GM12878 (cell line): ENCODE measurements around the gene CCDC141. TPM values are rescaled to one million over a fixed set of nuclear protein-coding genes. Genes with fewer than 3 reads are reported as not detected.

Experiments used
- ATAC-seq: fragments of 200-7000 bp; cut with Tn5 transposase; 3 replicates; pipeline ENCODE4 v1.9.1; 2020; ENCODE audit warnings: mild to moderate bottlenecking, moderate library complexity
- BruUV-seq: library from RNA; stranded (reverse); fragments of 400-500 nt; replicated peaks from 2 replicates; lab custom pipeline; 2021; lab: Mats Ljungman, UMichigan
- CTCF ChIA-PET: fragments of 300-600 bp; sonication (Branson Sonifier 250); formaldehyde crosslinking; extraction: SDS; loops from one replicate; lab custom pipeline; 2021; ENCODE audit warnings: inconsistent platforms; lab: Yijun Ruan, JAX
- POLR2A ChIA-PET: fragments of 350-600 bp; formaldehyde crosslinking; extraction: SDS; loops from one replicate; lab custom pipeline; 2021; ENCODE audit warnings: inconsistent platforms; lab: Charles Lee
- RAD21 ChIA-PET: fragments of 300-600 bp; sonication (Branson Sonifier 250); formaldehyde crosslinking; loops from one replicate; lab custom pipeline; 2023; ENCODE audit warnings: antibody characterized with exemption; ENCODE audit not compliant: unreplicated experiment; lab: Charles Lee
- SMC1A ChIA-PET: fragments of 300-600 bp; sonication (Branson Sonifier 250); formaldehyde crosslinking; loops from one replicate; lab custom pipeline; 2023; ENCODE audit not compliant: unreplicated experiment, uncharacterized antibody; lab: Charles Lee
- DNase-seq: peaks from one replicate; pipeline ENCODE4 v3.0.0-alpha.2; 2011; ENCODE audit warnings: low read depth, low spot score
- FAIRE-seq: peaks from 3 replicates; lab custom pipeline; 2011; peaks lifted over from hg19 to GRCh38; lab: Jason Lieb, UNC
- H2AFZ ChIP-seq: 2 replicates; pipeline ENCODE4 v1.6.0; 2011; ENCODE audit warnings: low read depth, low read length, control low read depth; ENCODE audit not compliant: control insufficient read depth
- H3K27ac ChIP-seq: 2 replicates; pipeline ENCODE4 v1.5.1; 2011; ENCODE audit warnings: control low read depth; ENCODE audit not compliant: control insufficient read depth, insufficient read depth
- H3K27me3 ChIP-seq, 2 experiments: replicated peaks in 1 of 2; 2 replicates each; pipeline versions ENCODE4 v1.6.0 to v1.6.1; 2011; ENCODE audit warnings: low read length in 1 of 2; ENCODE audit not compliant: control insufficient read depth in 2 of 2, insufficient read depth in 2 of 2
- H3K36me3 ChIP-seq, 2 experiments: 2 replicates each; pipeline ENCODE4 v1.5.1; 2011; ENCODE audit warnings: low read length in 1 of 2; ENCODE audit not compliant: control insufficient read depth in 2 of 2, insufficient read depth in 2 of 2
- H3K4me1 ChIP-seq: 2 replicates; pipeline ENCODE4 v1.6.1; 2011; ENCODE audit warnings: mild to moderate bottlenecking, low read length, moderate library complexity, mixed read lengths; ENCODE audit not compliant: control insufficient read depth, insufficient read depth
- H3K4me2 ChIP-seq: 2 replicates; pipeline ENCODE4 v1.6.0; 2011; ENCODE audit warnings: control low read depth; ENCODE audit not compliant: control insufficient read depth, insufficient read depth
- H3K4me3 ChIP-seq: fragments of 200-600 bp; sonication (generic); 2 replicates; pipeline ENCODE4 v1.5.1; 2016
- H3K79me2 ChIP-seq: 2 replicates; pipeline ENCODE4 v1.6.0; 2011; ENCODE audit warnings: low read length; ENCODE audit not compliant: control insufficient read depth, insufficient read depth
- H3K9ac ChIP-seq: 2 replicates; pipeline ENCODE4 v1.8.0; 2011; ENCODE audit warnings: low read length, control low read depth, mixed read lengths; ENCODE audit not compliant: control insufficient read depth, insufficient read depth
- H3K9me3 ChIP-seq: replicated peaks from 3 replicates; pipeline ENCODE4 v1.5.1; 2011; ENCODE audit warnings: mild to moderate bottlenecking, low read length; ENCODE audit not compliant: control insufficient read depth, insufficient read depth
- H4K20me1 ChIP-seq: 2 replicates; pipeline ENCODE4 v1.6.0; 2011; ENCODE audit not compliant: control insufficient read depth, insufficient read depth
- BRCA1 ChIP-seq: IDR thresholded peaks from 2 replicates; pipeline ENCODE4 v1.6.1; 2011; ENCODE audit warnings: low read depth, low read length, improper control_type of control experiment
- CBFB ChIP-seq: IDR thresholded peaks from 2 replicates; pipeline ENCODE4 v1.6.1; 2016; ENCODE audit warnings: antibody characterized with exemption, low read depth
- KAT2A ChIP-seq: conservative IDR thresholded peaks from 2 replicates; pipeline ENCODE4 v1.6.1; 2011; ENCODE audit warnings: low read depth, low read length; ENCODE audit not compliant: control insufficient read depth
- MYC ChIP-seq: IDR thresholded peaks from 2 replicates; pipeline ENCODE4 v1.6.1; 2011; ENCODE audit warnings: mild to moderate bottlenecking, low read length, moderate library complexity, inconsistent platforms; ENCODE audit not compliant: insufficient read depth, insufficient replicate concordance, insufficient read length, severe bottlenecking
- RAD21 ChIP-seq: IDR thresholded peaks from 2 replicates; pipeline ENCODE4 v1.6.1; 2011; ENCODE audit warnings: mild to moderate bottlenecking, low read depth, low read length, moderate library complexity; ENCODE audit not compliant: insufficient read depth
- SMAD1 ChIP-seq: fragments of 450-650 bp; IDR thresholded peaks from 2 replicates; pipeline ENCODE4 v1.6.1; 2018; ENCODE audit warnings: mild to moderate bottlenecking, low read depth; ENCODE audit not compliant: partially characterized antibody
- SREBF1 ChIP-seq: IDR thresholded peaks from 2 replicates; pipeline ENCODE4 v1.6.1; 2012; ENCODE audit warnings: mild to moderate bottlenecking, low read length
- WGBS: methylation state at CpG from one replicate; pipeline ENCODE4 v1.1.6; 2016; ENCODE audit warnings: low lambda C conversion rate; ENCODE audit not compliant: insufficient replicate concordance, insufficient coverage; ENCODE audit errors: missing lambda C conversion rate; 5-methylcytosine and 5-hydroxymethylcytosine counted together
- in situ Hi-C: fragments of 300-500 bp; cut with MboI; formaldehyde crosslinking; loops from 9 replicates; pipeline ENCODE4 v1.14.3; 2018; ENCODE audit warnings: mixed read lengths
- intact Hi-C: fragments of 100-400 bp; cut with micrococcal nuclease; formaldehyde crosslinking; loops from one replicate; pipeline ENCODE4 v1.14.2; 2022; ENCODE audit not compliant: unreplicated experiment
- polyA plus RNA-seq, 11 experiments: library from polyadenylated mRNA; depleted of rRNA in 4 of 11; unstranded in 6 of 11; stranded (reverse) in 5 of 11; fragments of >200 nt; fragmentation: Nextera tagmentation in 4 of 11; fragmentation: Illumina TruSeq in 1 of 11; extraction: Ambion mirVana in 4 of 11; extraction: Trizol in 1 of 11; gene quantifications; 1 replicate in 1 of 11; 2 replicates in 10 of 11; pipeline versions ENCODE4 v1.2.1 to v1.2.3, GENCODE V29; 2011 to 2016; ENCODE audit warnings: inconsistent platforms in 2 of 11, missing spikeins in 2 of 11, low read depth in 1 of 11
- total RNA-seq, 4 experiments: library from RNA; depleted of rRNA in 3 of 4; stranded (reverse); fragments of >200 nt in 3 of 4; fragmentation: Illumina TruSeq in 1 of 4; extraction: Trizol in 1 of 4; gene quantifications; 2 replicates each; pipeline versions ENCODE4 v1.2.1 to v1.2.3, GENCODE V29; 2013 to 2021
- TF ChIP-seq, protein P1 (sequence below): fragments of 450-650 bp; IDR thresholded peaks from 2 replicates; pipeline ENCODE4 v1.6.1; 2014; ENCODE audit warnings: mild to moderate bottlenecking
- TF ChIP-seq, protein P2 (sequence below): fragments of 450-650 bp; IDR thresholded peaks from 2 replicates; pipeline ENCODE4 v1.6.1; 2016; ENCODE audit warnings: mild to moderate bottlenecking, moderate library complexity, borderline replicate concordance

The CCDC141 gene
- total and polyA plus RNA-seq, 10 of the 15 experiments (the other 5 are each of a cell fraction or from before 2014, with no cell fraction given) = 0.84 to 12.5 (median 3.6) TPM

DNA sequence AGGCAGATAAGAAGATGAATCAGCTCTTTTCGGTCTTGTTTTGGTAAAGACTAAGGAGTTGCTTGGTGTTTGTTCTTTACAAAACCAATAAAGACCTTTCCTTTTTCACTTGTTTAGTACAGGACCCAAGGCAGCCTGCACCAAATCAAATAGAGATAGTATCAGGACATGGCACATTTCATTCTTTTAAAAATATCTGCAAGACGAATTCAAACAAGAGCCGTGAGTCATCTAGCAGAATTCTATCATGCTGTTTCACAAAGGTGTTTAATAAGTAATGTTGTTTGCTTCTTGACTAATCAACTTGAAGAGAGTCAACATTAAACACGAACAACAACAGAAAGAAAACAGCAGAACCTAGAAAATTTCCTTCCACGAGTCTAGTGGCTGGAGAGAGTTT lies 139.9 kb downstream of the CCDC141 start:
- no TSS peak for BruUV-seq
- Histone ChIP-seq H3K4me2 (no peak overlapping the region), H3K4me1 (no peaks in the 10 kb centered on the region), H3K9ac (no peak overlapping the region), H3K27ac (no peak overlapping the region), H3K4me3 (no peak overlapping the region), H3K9me3 (no peaks in the 10 kb centered on the region), H3K27me3 (no peaks in the 10 kb centered on the region), H3K36me3 (no peaks in the 10 kb centered on the region), H4K20me1 (no peaks in the 10 kb centered on the region), H3K79me2 (no peaks in the 10 kb centered on the region), H2AFZ (no peak overlapping the region)
- ChIA-PET SMC1A (interaction anchor here (1.0 to 10.5 kb wide), 13 partner anchors 9 to 223 kb away, joined by 3 to 78 read pairs (median 6); no protein-coding TSS in a partner anchor), RAD21 (interaction anchor here (1.0 to 3.1 kb wide), 5 partner anchors 12 to 220 kb away, joined by 3 to 22 read pairs (median 6); no protein-coding TSS in a partner anchor), POLR2A (no interaction called here), CTCF (interaction anchor here (0.6 to 12.7 kb wide), 12 partner anchors 13 to 222 kb away, joined by 3 to 100 read pairs (median 6); no protein-coding TSS in a partner anchor)
- no peak for FAIRE-seq
- DNase-seq = no peak
- in situ Hi-C loops = no loop called here
- intact Hi-C loops = loop anchor here (1.0 to 10.0 kb wide), 2 partner anchors 25 to 435 kb away; partner anchors contain the start of gene FKBP7
- no peak for ATAC-seq
- WGBS = 51% methylated on average over 5 of the region's 5 CpGs
- TF ChIP-seq, protein P1, sequence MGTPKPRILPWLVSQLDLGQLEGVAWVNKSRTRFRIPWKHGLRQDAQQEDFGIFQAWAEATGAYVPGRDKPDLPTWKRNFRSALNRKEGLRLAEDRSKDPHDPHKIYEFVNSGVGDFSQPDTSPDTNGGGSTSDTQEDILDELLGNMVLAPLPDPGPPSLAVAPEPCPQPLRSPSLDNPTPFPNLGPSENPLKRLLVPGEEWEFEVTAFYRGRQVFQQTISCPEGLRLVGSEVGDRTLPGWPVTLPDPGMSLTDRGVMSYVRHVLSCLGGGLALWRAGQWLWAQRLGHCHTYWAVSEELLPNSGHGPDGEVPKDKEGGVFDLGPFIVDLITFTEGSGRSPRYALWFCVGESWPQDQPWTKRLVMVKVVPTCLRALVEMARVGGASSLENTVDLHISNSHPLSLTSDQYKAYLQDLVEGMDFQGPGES = no peak
- TF ChIP-seq MYC = no peak
- TF ChIP-seq RAD21 = no peak
- TF ChIP-seq, protein P2, sequence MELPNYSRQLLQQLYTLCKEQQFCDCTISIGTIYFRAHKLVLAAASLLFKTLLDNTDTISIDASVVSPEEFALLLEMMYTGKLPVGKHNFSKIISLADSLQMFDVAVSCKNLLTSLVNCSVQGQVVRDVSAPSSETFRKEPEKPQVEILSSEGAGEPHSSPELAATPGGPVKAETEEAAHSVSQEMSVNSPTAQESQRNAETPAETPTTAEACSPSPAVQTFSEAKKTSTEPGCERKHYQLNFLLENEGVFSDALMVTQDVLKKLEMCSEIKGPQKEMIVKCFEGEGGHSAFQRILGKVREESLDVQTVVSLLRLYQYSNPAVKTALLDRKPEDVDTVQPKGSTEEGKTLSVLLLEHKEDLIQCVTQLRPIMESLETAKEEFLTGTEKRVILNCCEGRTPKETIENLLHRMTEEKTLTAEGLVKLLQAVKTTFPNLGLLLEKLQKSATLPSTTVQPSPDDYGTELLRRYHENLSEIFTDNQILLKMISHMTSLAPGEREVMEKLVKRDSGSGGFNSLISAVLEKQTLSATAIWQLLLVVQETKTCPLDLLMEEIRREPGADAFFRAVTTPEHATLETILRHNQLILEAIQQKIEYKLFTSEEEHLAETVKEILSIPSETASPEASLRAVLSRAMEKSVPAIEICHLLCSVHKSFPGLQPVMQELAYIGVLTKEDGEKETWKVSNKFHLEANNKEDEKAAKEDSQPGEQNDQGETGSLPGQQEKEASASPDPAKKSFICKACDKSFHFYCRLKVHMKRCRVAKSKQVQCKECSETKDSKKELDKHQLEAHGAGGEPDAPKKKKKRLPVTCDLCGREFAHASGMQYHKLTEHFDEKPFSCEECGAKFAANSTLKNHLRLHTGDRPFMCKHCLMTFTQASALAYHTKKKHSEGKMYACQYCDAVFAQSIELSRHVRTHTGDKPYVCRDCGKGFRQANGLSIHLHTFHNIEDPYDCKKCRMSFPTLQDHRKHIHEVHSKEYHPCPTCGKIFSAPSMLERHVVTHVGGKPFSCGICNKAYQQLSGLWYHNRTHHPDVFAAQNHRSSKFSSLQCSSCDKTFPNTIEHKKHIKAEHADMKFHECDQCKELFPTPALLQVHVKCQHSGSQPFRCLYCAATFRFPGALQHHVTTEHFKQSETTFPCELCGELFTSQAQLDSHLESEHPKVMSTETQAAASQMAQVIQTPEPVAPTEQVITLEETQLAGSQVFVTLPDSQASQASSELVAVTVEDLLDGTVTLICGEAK = no peak
- no peak for TF ChIP-seq BRCA1
- no peak for TF ChIP-seq SMAD1
- TF ChIP-seq KAT2A = no peak
- no peak for TF ChIP-seq CBFB
- TF ChIP-seq SREBF1 = no peak
- TF ChIP-seq, all 136 proteins: peak for 0
